Lung microvascular endothelial cell (primary cell): Measurements from ENCODE around the gene DAB2IP. TPM values are rescaled to one million over a fixed set of nuclear protein-coding genes. Genes with fewer than 3 reads are reported as not detected.
"Not testable (repeated sequence)": the region's sequence is repeated elsewhere in the genome, so short reads cannot be mapped to it uniquely, and the experiment has no call there.

Experiments
- DNase-seq, 2 donors: peaks; one replicate each; pipeline versions ENCODE4 v3.0.0 to v3.0.0-alpha.2; 2010; ENCODE audit warnings: low read depth in 2 of 2
- total RNA-seq: library from RNA; depleted of rRNA; stranded (reverse); fragments of >200 nt; gene quantifications from 2 replicates; pipeline ENCODE4 v1.2.1, GENCODE V29; 2014

Gene DAB2IP
- total RNA-seq, 1 donor from 2014 or later: 14.1 TPM

- no peak for DNase-seq
Observed at GRCh38 chr9:121721770-121722169, 70.3 kb downstream of the DAB2IP start.

- DNase-seq: peak; percentile 89 to 99
Observed at GRCh38 chr9:121725008-121725775, 73.8 kb downstream of the DAB2IP start.

GRCh38 chr9:121727295-121728020 is 76.0 kb downstream of the DAB2IP start:
- peak in 1 of 2 donors; percentile 24 for DNase-seq

DNA sequence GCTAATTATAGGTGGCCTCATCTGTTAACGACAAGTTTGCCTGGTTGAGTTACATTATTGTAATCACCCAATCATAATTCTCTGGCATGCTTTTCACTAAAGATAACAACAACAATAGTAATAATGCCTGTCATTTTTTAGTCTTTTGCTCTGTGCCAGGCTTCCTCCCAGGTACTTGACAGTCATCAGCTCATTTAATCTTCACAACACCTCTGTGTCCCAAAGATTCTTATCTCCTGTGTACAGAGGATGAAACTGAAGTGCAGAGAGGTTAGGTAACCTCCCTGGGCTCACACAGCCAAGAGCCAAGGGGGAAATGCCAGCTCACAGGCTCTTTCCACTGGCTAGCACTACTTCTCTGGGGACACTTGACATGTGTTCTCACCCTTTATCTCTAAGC is 77.5 kb downstream of the DAB2IP start:
- no peak for DNase-seq

DNA sequence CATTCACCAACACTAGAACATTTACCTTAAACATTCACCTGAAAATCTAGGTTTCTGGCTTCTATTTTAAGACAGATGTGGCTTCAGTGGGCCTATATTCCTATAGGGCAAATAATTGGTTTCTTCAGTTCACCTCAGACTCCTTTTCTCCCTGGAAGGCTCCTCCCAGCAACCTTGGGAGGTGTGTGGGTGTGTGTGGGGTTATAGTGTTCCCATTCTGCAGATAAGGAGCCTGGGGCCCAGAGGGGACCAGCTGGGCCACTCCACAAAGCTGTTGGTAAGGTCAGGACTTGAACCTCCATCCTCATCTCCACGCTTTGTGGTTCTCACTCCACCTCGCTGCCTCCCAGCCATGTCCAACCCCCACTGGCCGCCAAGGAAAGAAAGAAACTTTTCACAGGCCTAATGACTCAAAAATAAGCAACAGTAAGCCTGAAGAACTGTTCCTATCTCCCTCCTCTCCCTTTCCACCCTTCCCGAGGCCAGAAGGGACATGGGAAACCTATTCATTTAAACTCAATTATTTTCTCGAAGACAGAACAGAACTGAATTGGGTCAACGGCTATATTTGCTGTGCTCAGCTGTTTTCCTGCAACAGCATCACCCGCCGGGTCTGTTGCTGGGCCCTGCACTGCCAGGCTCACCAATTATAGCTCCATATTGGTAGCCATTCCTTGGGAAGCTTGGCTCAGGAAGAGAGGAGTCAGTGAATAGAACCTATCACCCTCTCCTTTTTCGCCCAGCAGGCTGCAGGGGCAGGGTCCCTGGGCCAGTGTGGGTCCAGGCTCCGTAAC is 78.5 kb downstream of the DAB2IP start:
- no peak for DNase-seq

- DNase-seq: no peak
Observed at GRCh38 chr9:121731090-121731489, 79.7 kb downstream of the DAB2IP start.

- no peak for DNase-seq
Observed at GRCh38 chr9:121731919-121732318, 80.5 kb downstream of the DAB2IP start.

- no peak for DNase-seq
Observed at GRCh38 chr9:121732389-121732788, 81.0 kb downstream of the DAB2IP start.

- DNase-seq: no peak
Observed at GRCh38 chr9:121732886-121733285, 81.5 kb downstream of the DAB2IP start.

DNA sequence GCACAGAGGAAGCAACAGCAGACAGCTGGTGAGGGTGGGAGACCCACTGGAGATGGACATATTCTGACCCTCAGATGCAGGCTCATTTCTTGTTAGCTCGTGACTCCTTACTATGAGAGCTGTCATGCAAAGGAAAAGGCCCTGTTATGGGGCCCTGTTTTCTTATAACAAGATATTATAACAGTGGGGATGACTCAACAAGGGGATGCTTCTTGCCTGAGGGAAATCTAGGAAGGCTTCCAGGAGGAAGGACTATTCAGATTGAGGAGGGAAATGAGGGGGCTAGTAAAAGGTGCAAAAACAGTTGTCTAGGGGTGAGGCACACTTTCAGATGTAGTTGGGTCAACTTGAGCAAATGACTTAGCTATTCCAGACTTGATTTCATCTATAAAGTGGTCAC is 83.0 kb downstream of the DAB2IP start:
- no peak for DNase-seq

GRCh38 chr9:121735065-121735792 is 83.8 kb downstream of the DAB2IP start:
- peak; percentile 50 to 64 for DNase-seq

- peak; percentile 16 to 56 for DNase-seq
Observed at GRCh38 chr9:121735793-121736770, 84.6 kb downstream of the DAB2IP start.

- DNase-seq: peak in 1 of 2 donors; percentile 17
Observed at GRCh38 chr9:121736934-121737462, 85.6 kb downstream of the DAB2IP start.

DNA sequence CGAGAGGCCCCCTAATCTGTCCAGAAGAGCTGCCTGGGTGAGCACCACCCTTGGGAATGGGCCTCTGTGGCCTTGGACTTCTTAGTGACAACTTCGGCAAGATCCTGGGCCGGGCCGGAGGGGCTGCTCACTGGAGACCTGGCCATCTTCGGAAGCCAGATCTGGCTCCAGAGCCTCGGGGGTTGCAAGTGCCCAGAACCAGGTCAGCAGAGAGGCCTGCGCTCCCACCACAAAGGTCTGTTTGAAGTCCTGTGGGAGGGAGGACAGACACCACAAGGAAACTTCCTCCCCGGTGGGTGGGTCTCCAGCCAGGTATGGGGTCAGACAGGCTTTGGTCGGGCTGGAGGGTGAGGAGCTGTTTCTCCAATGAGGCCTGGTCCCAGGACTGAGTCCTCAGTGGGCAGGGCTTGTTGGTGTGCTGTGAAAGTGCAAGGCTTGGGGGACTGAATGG is 86.1 kb downstream of the DAB2IP start:
- DNase-seq: no peak

DNA sequence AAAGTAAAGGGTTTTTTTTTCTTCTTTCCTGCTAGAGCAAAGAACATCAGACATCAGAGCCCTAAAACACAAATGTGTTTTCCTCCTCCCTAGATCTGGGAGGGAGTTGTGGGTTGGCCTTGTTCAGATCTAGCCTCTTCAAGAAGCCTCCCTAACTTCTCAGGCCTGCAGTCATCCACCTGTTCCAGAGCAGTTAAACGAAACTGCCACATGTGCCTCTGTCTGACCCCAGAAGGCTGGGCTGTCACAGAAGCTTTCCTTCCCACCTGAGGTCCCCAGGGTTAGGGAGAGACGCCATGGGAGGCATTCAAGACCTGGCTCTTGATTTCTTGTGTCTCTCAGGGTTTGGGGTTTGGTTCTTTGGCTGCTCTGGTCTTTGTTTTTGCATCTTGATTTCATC is 87.0 kb downstream of the DAB2IP start:
- DNase-seq: no peak

- no peak for DNase-seq
Observed at GRCh38 chr9:121738968-121739367, 87.5 kb downstream of the DAB2IP start.

- DNase-seq: no peak
Observed at GRCh38 chr9:121739971-121740370, 88.5 kb downstream of the DAB2IP start.

DNA sequence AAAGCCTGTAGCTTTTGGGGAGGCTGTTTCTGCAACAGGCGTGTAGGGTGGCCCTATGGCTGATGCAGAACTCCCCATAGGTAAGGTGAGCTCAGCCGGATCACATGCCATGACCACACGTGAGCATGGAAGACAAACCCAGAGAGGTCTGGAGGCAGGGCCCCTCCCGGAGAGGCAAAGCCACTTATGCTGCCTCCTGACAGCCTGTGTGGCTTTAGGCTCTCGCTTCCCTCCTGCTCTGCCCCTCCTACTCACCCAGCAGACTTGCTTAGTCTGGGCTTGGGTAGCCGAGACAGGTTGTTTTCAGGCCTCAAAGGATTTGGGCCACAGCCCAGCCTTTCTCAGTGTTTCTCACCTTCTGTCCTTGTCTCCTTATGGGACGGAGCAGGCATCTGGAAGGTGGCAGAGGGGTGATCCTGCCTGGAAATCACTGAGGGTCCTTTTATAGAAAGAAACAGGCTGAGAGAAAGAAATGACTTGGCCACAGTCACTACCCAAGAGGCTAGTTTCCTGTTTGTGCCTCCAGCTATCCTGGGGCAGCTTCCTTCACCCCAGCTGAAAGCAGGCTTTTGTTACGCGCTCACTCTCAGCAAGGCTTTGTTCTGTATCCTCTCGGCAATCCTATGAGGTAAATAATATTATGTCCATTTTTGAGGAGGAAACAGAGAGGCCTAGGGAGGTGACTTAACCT is 89.9 kb downstream of the DAB2IP start:
- DNase-seq: peak in 1 of 2 donors; percentile 44

DNA sequence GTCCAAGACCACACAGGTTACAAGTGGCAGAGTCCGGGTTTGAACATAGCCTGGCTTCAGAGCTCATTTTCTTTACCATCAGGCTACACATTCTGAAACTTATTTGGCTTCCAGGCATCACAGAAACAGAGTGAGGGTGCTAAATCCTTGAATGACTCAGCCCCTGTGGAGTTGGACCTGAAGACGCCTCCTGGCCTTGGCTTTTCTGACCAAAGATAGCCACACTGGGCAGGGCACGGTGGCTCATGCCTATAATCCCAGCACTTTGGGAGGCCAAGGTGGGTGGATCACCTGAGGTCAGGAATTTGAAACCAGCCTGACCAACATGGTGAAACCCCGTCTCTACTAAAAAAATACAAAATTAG is 90.5 kb downstream of the DAB2IP start:
- not testable (repeated sequence) for DNase-seq
